Ectodermal cell (in vitro differentiated cells): ENCODE data around the gene PVALEF.

ENCODE experiments used
- H3K27ac ChIP-seq: 2 replicates; pipeline ENCODE4 v1.7.0; 2013; ENCODE audit warnings: mild to moderate bottlenecking, low read depth, low read length; ENCODE audit not compliant: insufficient read depth, poor library complexity, severe bottlenecking
- H3K27me3 ChIP-seq: 2 replicates; pipeline ENCODE4 v1.7.0; 2013; ENCODE audit warnings: mild to moderate bottlenecking, low read length; ENCODE audit not compliant: insufficient read depth, control insufficient read depth, poor library complexity, severe bottlenecking
- H3K36me3 ChIP-seq: one replicate; pipeline ENCODE4 v1.7.0; 2013; ENCODE audit warnings: low read length; ENCODE audit not compliant: control insufficient read depth, insufficient read depth
- H3K4me1 ChIP-seq: one replicate; pipeline ENCODE4 v1.7.0; 2013; ENCODE audit warnings: low read length; ENCODE audit not compliant: control insufficient read depth, insufficient read depth
- H3K4me3 ChIP-seq: 2 replicates; pipeline ENCODE4 v1.7.0; 2013; ENCODE audit warnings: low read depth, low read length, control low read depth; ENCODE audit not compliant: insufficient read depth
- H3K9me3 ChIP-seq: 2 replicates; pipeline ENCODE4 v1.7.0; 2013; ENCODE audit warnings: mild to moderate bottlenecking, low read length, moderate library complexity; ENCODE audit not compliant: control insufficient read depth
- WGBS, 2 experiments: methylation state at CpG; one replicate each; pipeline ENCODE4 v1.1.7; 2013; ENCODE audit warnings: missing lambda C conversion rate in 2 of 2; 5-methylcytosine and 5-hydroxymethylcytosine counted together

Gene PVALEF

GRCh38 chr17:81204578-81204977 lies 39.3 kb downstream of the PVALEF start:
- Histone ChIP-seq H3K27me3 (no peaks in the 10 kb centered on the region), H3K9me3 (no peaks in the 10 kb centered on the region), H3K36me3 (peaks cover 11% of the 10 kb centered on the region), H3K4me1 (no peaks in the 10 kb centered on the region), H3K27ac (no peak overlapping the region), H3K4me3 (no peak overlapping the region)
- WGBS, 2 experiments: 85 to 86% methylated on average over 10 of the region's 10 CpGs

GRCh38 chr17:81206166-81206565 lies 40.9 kb downstream of the PVALEF start:
- Histone ChIP-seq H3K27me3 (no peaks in the 10 kb centered on the region), H3K4me3 (no peak overlapping the region), H3K36me3 (peaks cover 10% of the 10 kb centered on the region), H3K4me1 (no peaks in the 10 kb centered on the region), H3K9me3 (no peaks in the 10 kb centered on the region), H3K27ac (no peak overlapping the region)
- WGBS, 2 experiments: 93% methylated on average over 4 of the region's 4 CpGs

- no peak overlapping the region for H3K4me3 ChIP-seq
- WGBS, 2 experiments: 95% methylated on average over 12 of the region's 12 CpGs
- H3K27me3 ChIP-seq: no peaks in the 10 kb centered on the region
Observed at GRCh38 chr17:81206657-81207056, 41.4 kb downstream of the PVALEF start.

DNA sequence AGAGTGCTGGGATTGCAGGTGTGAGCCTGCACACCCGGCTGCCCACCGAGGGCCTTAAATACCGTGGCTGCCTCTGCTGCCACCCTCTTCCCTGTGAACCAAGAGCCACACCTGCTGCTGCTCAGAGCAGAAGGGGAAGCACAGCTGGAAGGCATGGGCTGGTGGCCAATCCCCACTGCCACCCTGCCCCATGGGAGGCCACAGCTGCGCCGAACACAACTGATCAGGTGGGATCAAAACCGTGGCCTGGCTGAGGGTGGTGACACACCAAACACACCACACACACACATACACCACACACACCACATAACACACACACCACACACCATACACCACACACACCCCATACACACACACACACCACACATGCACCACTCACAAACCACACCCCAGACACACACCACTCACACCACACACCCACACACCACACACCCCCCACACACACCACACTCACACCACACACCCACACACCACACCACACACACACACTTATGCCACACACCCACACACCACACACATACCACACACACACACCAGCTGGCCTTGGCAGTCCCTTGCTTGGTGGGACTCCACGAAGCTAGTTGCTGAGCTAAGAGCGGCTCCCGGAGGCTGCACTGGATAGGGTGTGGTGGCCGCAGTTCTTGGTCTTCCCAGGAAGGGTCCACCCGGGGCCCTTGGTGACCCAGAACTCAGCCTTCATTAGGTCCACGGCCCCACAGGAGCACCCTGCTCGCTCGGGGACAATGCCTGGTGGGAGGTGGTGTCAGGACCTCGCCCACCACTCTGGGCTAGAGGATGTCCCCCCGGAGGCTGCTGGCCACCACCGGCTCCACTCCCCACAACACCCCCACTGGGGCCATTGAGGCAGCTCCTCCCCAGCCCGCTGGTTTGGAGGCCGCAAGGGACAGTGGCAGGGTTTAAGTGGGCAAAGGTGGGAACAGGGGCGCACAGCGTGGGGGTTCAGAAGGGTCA lies 42.6 kb downstream of the PVALEF start:
- WGBS, 2 experiments: 94 to 95% methylated on average over 21 of the region's 21 CpGs
- no peak overlapping the region for H3K4me3 ChIP-seq
- H3K9me3 ChIP-seq: no peaks in the 10 kb centered on the region
- H3K36me3 ChIP-seq: peaks cover 10% of the 10 kb centered on the region
- H3K27me3 ChIP-seq: no peaks in the 10 kb centered on the region
- no peaks in the 10 kb centered on the region for H3K4me1 ChIP-seq
- no peak overlapping the region for H3K27ac ChIP-seq

More at GRCh38 chr17:81206657-81207056, 41.4 kb downstream of the PVALEF start:
- peaks cover 10% of the 10 kb centered on the region for H3K36me3 ChIP-seq
- no peak overlapping the region for H3K27ac ChIP-seq
- H3K9me3 ChIP-seq: no peaks in the 10 kb centered on the region
- no peaks in the 10 kb centered on the region for H3K4me1 ChIP-seq

GRCh38 chr17:81208651-81209050 lies 43.3 kb downstream of the PVALEF start:
- 94 to 96% methylated on average over 10 of the region's 10 CpGs for WGBS, 2 experiments
- no peaks in the 10 kb centered on the region for H3K9me3 ChIP-seq
- no peak overlapping the region for H3K27ac ChIP-seq
- H3K4me1 ChIP-seq: no peaks in the 10 kb centered on the region
- peaks cover 7% of the 10 kb centered on the region for H3K36me3 ChIP-seq
- H3K27me3 ChIP-seq: no peaks in the 10 kb centered on the region
- no peak overlapping the region for H3K4me3 ChIP-seq

GRCh38 chr17:81209141-81209540 lies 43.8 kb downstream of the PVALEF start:
- no peaks in the 10 kb centered on the region for H3K4me1 ChIP-seq
- H3K27me3 ChIP-seq: no peaks in the 10 kb centered on the region
- no peak overlapping the region for H3K4me3 ChIP-seq
- H3K27ac ChIP-seq: no peak overlapping the region
- H3K9me3 ChIP-seq: no peaks in the 10 kb centered on the region
- 95 to 96% methylated on average over 16 of the region's 16 CpGs for WGBS, 2 experiments
- H3K36me3 ChIP-seq: peaks cover 7% of the 10 kb centered on the region

- Histone ChIP-seq H3K27me3 (no peaks in the 10 kb centered on the region), H3K27ac (no peak overlapping the region), H3K4me3 (no peak overlapping the region), H3K4me1 (no peaks in the 10 kb centered on the region), H3K36me3 (no peaks in the 10 kb centered on the region), H3K9me3 (no peaks in the 10 kb centered on the region)
- 93 to 94% methylated on average over 10 of the region's 10 CpGs for WGBS, 2 experiments
Observed at GRCh38 chr17:81210466-81210865, 45.2 kb downstream of the PVALEF start.

DNA sequence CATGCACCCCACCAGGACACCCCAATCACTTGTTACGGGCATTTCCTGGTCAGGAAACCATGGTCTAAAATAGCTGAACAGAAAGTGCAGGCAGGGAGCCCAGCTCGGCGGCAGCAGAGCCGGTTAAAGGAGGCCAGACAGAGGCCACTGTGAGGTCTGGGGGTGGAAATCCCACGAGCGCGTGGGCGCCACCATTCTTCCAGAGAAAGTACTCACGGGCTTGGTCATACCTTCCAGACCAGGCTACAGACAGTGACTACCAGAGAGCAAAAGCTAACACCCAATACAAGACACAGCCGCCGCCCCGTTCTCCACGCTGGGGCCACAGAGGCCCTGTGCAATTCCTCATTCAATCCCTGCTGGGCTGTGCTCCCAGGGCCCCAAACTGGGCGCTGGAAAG lies 45.6 kb downstream of the PVALEF start:
- Histone ChIP-seq H3K36me3 (no peaks in the 10 kb centered on the region), H3K27me3 (no peaks in the 10 kb centered on the region), H3K4me3 (no peak overlapping the region), H3K9me3 (no peaks in the 10 kb centered on the region), H3K4me1 (no peaks in the 10 kb centered on the region), H3K27ac (no peak overlapping the region)
- WGBS, 2 experiments: 79% methylated on average over 14 of the region's 14 CpGs

GRCh38 chr17:81212365-81212764 lies 47.1 kb downstream of the PVALEF start:
- 93 to 95% methylated on average over 9 of the region's 9 CpGs for WGBS, 2 experiments
- Histone ChIP-seq H3K4me1 (no peaks in the 10 kb centered on the region), H3K4me3 (no peak overlapping the region), H3K9me3 (no peaks in the 10 kb centered on the region), H3K36me3 (peaks cover 4% of the 10 kb centered on the region), H3K27ac (no peak overlapping the region), H3K27me3 (no peaks in the 10 kb centered on the region)

DNA sequence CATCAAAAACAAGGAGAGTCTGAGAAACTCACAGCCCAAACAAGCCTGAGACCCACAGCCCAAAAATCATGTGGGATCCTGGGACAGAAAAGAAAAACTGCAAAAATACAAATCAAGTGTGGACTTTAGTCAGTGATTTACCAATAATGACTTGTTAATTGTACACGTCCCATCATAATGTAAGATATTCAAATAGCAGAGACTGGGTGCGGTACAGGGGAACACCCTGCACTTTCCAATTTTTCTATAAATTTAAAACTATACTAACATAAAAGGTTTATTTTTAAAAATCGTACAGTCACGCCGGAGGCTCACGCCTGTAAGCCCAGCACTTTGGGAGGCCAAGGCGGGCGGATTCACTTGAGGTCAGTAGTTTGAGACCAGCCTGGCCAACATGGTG lies 48.7 kb downstream of the PVALEF start:
- no peak overlapping the region for H3K27ac ChIP-seq
- 95 to 97% methylated on average over 8 of the region's 8 CpGs for WGBS, 2 experiments

More for the DNA sequence above, 48.7 kb downstream of the PVALEF start:
- Histone ChIP-seq H3K27me3 (no peaks in the 10 kb centered on the region), H3K9me3 (no peaks in the 10 kb centered on the region), H3K36me3 (peaks cover 4% of the 10 kb centered on the region), H3K4me3 (no peak overlapping the region), H3K4me1 (no peaks in the 10 kb centered on the region)
